GM23248 (cell line): ENCODE results near the gene KDM1A.

ENCODE experiments used
- EZH2 ChIP-seq: fragments of 200-600 bp; sonication (generic); IDR thresholded peaks from 2 replicates; pipeline ENCODE4 v1.6.1; 2018; ENCODE audit warnings: antibody characterized with exemption, mild to moderate bottlenecking; ENCODE audit not compliant: insufficient read depth, poor library complexity, severe bottlenecking
- EZH2phosphoT487 ChIP-seq: fragments of 200-600 bp; sonication (generic); IDR thresholded peaks from 2 replicates; pipeline ENCODE4 v1.6.1; 2018; ENCODE audit warnings: antibody characterized with exemption, moderate library complexity, mild to moderate bottlenecking, low read depth; ENCODE audit not compliant: insufficient read depth

DNA sequence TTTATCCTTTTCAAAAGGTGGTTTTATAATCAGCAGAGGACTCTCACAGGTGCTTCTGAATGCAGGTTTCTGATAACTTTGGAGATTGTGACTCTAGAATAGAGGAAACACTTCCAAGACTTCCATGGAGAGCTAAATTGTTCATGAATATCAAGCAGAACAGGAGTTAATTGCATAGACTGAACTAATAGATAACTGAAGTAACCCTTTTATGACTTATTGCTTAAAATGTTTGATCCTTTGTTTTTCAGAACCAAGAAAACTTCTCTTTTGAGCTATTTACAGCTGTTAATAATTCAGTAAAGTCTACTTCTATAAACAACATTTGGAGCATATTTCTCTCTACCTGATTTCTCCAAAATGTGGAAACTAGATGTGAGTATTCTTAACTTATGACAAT lies 23.5 kb upstream of the KDM1A start:
- TF ChIP-seq EZH2phosphoT487 (no peak), EZH2 (no peak)
